ELF-1 (cell line): ENCODE measurements around the gene ASB10.

Experiments
- DNase-seq: peaks from one replicate; pipeline ENCODE4 v3.0.0-alpha.2; 2016; ENCODE audit warnings: low read depth, low spot score

Gene ASB10

GRCh38 chr7:151187409-151188251 is 580 bp upstream of the ASB10 start:
- no peak for DNase-seq

GRCh38 chr7:151185762-151186639 is 1.0 kb downstream of the ASB10 start:
- no peak for DNase-seq

GRCh38 chr7:151181011-151181431 is 6.0 kb downstream of the ASB10 start:
- DNase-seq = no peak

GRCh38 chr7:151179946-151180345 is 7.1 kb downstream of the ASB10 start:
- DNase-seq = no peak

- DNase-seq = no peak
Observed at GRCh38 chr7:151179287-151179860, 7.7 kb downstream of the ASB10 start.

- DNase-seq = no peak
Observed at GRCh38 chr7:151178831-151179230, 8.2 kb downstream of the ASB10 start.

GRCh38 chr7:151178236-151178635 is 8.8 kb downstream of the ASB10 start:
- no peak for DNase-seq

- DNase-seq = no peak
Observed at GRCh38 chr7:151177310-151177709, 9.7 kb downstream of the ASB10 start.

GRCh38 chr7:151176401-151176800 is 10.6 kb downstream of the ASB10 start:
- DNase-seq = no peak

- DNase-seq = peak; percentile 29
Observed at GRCh38 chr7:151175793-151176311, 11.2 kb downstream of the ASB10 start.

- no peak for DNase-seq
Observed at GRCh38 chr7:151175047-151175792, 11.8 kb downstream of the ASB10 start.

- peak; percentile 89 for DNase-seq
Observed at GRCh38 chr7:151174246-151175046, 12.6 kb downstream of the ASB10 start.

GRCh38 chr7:151173386-151174245 is 13.4 kb downstream of the ASB10 start:
- DNase-seq = no peak

- DNase-seq = peak; percentile 91
Observed at GRCh38 chr7:151172273-151173141, 14.5 kb downstream of the ASB10 start.

- DNase-seq = peak; percentile 62
Observed at GRCh38 chr7:151168787-151169162, 18.3 kb downstream of the ASB10 start.

- DNase-seq = peak; percentile 72
Observed at GRCh38 chr7:151168003-151168786, 18.9 kb downstream of the ASB10 start.

- DNase-seq = peak; percentile 47
Observed at GRCh38 chr7:151167197-151167961, 19.7 kb downstream of the ASB10 start, which contains the start of gene GBX1. GBX1 (minus strand) TSS chr7:151167694; CDS start chr7:151167548, 146 bp downstream.
